Prostate gland (tissue), 2 donors: ENCODE results near the gene DNAJB8. TPM values are rescaled to one million over a fixed set of nuclear protein-coding genes. Genes with fewer than 3 reads are reported as not detected.

Source experiments
- DNase-seq: peaks from one replicate; pipeline ENCODE4 v3.0.0-alpha.2; 2019; ENCODE audit warnings: low spot score
- H3K27ac ChIP-seq, 2 donors: fragments of 200-600 bp; sonication (generic); 2 replicates each; pipeline ENCODE4 v1.5.1; 2017 to 2019
- H3K27me3 ChIP-seq: fragments of 200-600 bp; sonication (generic); replicated peaks from 2 replicates; pipeline ENCODE4 v1.5.1; 2019; ENCODE audit not compliant: insufficient read depth
- H3K36me3 ChIP-seq, 2 donors: fragments of 200-600 bp; sonication (generic); 1 replicate in 1 of 2; 2 replicates in 1 of 2; pipeline versions ENCODE4 v1.5.1 to v1.8.1; 2017 to 2019
- H3K4me1 ChIP-seq: fragments of 200-600 bp; sonication (generic); replicated peaks from 2 replicates; pipeline ENCODE4 v1.5.1; 2019
- H3K4me3 ChIP-seq, 2 donors: fragments of 200-600 bp; sonication (generic); 2 replicates each; pipeline ENCODE4 v1.5.1; 2017 to 2019
- H3K9me3 ChIP-seq: fragments of 200-600 bp; sonication (generic); 2 replicates; pipeline ENCODE4 v1.5.1; 2017
- POLR2A ChIP-seq: fragments of 450-650 bp; IDR thresholded peaks from one replicate; pipeline ENCODE4 v1.6.1; 2016; ENCODE audit warnings: antibody characterized with exemption, mild to moderate bottlenecking
- POLR2AphosphoS5 ChIP-seq: sonication (generic); formaldehyde crosslinking; IDR thresholded peaks from one replicate; pipeline ENCODE4 v1.6.1; 2017; ENCODE audit warnings: antibody characterized with exemption
- WGBS: methylation state at CpG from one replicate; pipeline ENCODE4 v1.1.5; 2018; 5-methylcytosine and 5-hydroxymethylcytosine counted together
- intact Hi-C: fragments of 100-400 bp; cut with DNase I; formaldehyde crosslinking; loops from one replicate; pipeline ENCODE4 v1.14.2; 2022
- total RNA-seq, 2 donors: library from RNA; depleted of rRNA; stranded (reverse); fragments of >200 nt; gene quantifications; one replicate each; pipeline ENCODE4 v1.1.0, GENCODE V29; 2016
- TF ChIP-seq, protein P1 (sequence below), 4 experiments: fragments of 200-600 bp in 2 of 4; fragments of 450-650 bp in 2 of 4; sonication (generic) in 2 of 4; IDR thresholded peaks; 1 replicate in 3 of 4; 2 replicates in 1 of 4; pipeline ENCODE4 v1.5.1; 2016 to 2019; ENCODE audit warnings: antibody characterized with exemption in 4 of 4, mild to moderate bottlenecking in 2 of 4, moderate library complexity in 2 of 4

Gene DNAJB8
- total RNA-seq, 2 donors from 2014 or later, result 3.2 TPM; not detected in 1

DNA sequence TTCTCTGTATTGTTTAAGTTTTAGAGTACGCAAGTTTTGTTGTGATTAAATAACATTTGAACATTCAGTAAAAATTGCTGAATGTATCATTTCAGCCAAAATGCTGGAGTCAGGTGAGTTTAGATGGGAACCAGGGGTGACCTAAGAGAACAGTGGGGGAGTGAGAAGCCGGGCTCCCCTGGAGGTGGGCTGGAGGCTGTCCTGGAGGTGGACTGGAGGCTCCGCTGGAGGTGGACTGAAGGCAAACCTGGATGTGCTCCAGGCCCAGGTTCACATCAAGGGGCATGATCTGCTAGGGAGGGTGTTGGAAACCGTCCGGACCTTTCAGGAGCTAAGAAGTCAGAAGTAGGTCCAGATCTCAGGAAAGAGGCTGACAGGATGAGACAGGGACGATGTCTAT lies 23.7 kb downstream of the DNAJB8 start:
- Histone ChIP-seq H3K4me3 (no peak overlapping the region), H3K27ac (no peak overlapping the region), H3K9me3 (no peaks in the 10 kb centered on the region), H3K4me1 (no peaks in the 10 kb centered on the region), H3K36me3 (no peaks in the 10 kb centered on the region), H3K27me3 (no peaks in the 10 kb centered on the region)
- TF ChIP-seq POLR2A (no peak), POLR2AphosphoS5 (no peak)
- TF ChIP-seq, protein P1, sequence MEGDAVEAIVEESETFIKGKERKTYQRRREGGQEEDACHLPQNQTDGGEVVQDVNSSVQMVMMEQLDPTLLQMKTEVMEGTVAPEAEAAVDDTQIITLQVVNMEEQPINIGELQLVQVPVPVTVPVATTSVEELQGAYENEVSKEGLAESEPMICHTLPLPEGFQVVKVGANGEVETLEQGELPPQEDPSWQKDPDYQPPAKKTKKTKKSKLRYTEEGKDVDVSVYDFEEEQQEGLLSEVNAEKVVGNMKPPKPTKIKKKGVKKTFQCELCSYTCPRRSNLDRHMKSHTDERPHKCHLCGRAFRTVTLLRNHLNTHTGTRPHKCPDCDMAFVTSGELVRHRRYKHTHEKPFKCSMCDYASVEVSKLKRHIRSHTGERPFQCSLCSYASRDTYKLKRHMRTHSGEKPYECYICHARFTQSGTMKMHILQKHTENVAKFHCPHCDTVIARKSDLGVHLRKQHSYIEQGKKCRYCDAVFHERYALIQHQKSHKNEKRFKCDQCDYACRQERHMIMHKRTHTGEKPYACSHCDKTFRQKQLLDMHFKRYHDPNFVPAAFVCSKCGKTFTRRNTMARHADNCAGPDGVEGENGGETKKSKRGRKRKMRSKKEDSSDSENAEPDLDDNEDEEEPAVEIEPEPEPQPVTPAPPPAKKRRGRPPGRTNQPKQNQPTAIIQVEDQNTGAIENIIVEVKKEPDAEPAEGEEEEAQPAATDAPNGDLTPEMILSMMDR (IDR thresholded peaks at IDR 0.05), result no peak
- intact Hi-C loops, result no loop called here
- 90% methylated on average over 6 of the region's 6 CpGs for WGBS
- DNase-seq, result no peak

DNA sequence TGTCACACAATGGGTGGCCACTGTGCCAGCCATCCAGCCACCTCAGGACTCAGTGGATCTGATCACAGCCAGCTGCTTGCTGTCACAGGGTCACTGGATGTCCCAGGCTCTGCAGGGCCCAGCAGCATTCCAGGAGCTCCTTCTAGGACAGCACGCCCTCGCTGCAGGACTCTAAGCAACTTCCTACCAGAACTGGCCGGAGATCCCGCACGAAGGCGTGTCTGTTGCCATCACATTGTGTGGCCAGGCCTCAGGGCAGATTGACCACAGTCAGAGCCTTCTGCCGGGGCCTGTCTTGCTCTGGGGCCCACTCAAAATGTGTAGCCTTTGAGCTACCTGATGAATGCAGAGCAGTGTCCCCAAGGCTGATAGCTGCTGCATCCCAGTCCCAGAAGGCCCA lies 24.6 kb downstream of the DNAJB8 start:
- Histone ChIP-seq H3K4me3 (no peak overlapping the region), H3K27ac (no peak overlapping the region), H3K36me3 (no peaks in the 10 kb centered on the region), H3K4me1 (no peaks in the 10 kb centered on the region), H3K27me3 (no peaks in the 10 kb centered on the region), H3K9me3 (no peaks in the 10 kb centered on the region)
- 94% methylated on average over 7 of the region's 7 CpGs for WGBS
- intact Hi-C loops, result no loop called here
- no peak for TF ChIP-seq POLR2A
- TF ChIP-seq POLR2AphosphoS5, result no peak
- TF ChIP-seq, protein P1 (IDR thresholded peaks at IDR 0.05), result no peak
- DNase-seq, result no peak

DNA sequence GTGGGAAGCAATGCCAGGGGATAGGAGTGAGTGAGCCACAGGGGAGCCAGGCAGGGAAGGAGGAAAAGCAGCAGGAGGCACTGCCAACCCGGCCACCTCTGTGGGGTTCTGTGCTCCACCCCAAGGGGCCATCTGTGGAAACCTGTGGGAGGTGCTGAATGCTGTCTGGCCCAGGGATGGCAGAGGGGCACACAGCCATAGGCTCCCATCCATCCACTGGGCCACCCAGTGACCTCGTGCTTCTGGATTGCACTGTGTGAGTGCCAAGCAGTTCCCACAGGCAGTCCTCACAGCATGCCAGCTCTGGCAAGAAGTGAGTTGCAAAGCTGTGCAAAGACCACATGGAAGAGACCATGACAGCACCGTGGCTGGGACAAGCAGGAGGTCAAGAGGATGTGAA lies 27.5 kb downstream of the DNAJB8 start:
- TF ChIP-seq POLR2A (no peak), POLR2AphosphoS5 (no peak)
- TF ChIP-seq, protein P1 (IDR thresholded peaks at IDR 0.05), result no peak
- no peak overlapping the region for H3K4me3 ChIP-seq
- no peaks in the 10 kb centered on the region for H3K9me3 ChIP-seq
- H3K27ac ChIP-seq, result no peak overlapping the region
- H3K4me1 ChIP-seq, result peaks cover 4% of the 10 kb centered on the region
- WGBS, result 51% methylated on average over 3 of the region's 3 CpGs
- H3K36me3 ChIP-seq, result no peaks in the 10 kb centered on the region
- no peak for DNase-seq
- intact Hi-C loops, result no loop called here
- no peaks in the 10 kb centered on the region for H3K27me3 ChIP-seq

DNA sequence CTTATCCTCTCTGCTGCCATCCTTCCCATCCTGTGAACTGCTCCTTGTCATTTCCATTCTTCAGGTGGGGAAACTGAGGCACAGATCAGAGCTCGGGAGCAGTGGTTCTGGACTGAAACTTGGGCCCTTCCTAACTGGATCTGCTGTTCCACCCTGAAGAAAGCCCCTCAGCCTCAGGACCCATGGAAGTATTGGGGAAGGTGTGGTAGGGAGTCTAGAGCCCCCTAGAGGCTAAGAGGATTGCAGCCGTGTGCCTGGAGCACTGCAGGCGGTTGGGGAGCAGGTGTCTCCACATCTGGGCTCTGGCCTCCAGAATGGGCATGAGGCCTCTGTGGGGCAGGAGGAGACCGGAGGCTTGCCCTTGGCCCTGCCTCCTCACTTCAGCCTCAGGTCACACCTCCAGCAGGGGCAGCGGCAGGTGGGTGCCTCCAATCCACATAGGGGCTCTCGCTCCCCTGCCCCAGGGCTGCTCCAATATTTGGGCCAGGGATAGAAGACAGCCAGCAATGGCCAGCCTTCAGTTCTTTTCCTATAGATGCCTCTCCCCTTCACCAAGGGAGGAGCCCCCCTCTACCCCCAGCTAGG lies 28.1 kb downstream of the DNAJB8 start:
- no peaks in the 10 kb centered on the region for H3K9me3 ChIP-seq
- intact Hi-C loops, result no loop called here
- 84% methylated on average over 6 of the region's 6 CpGs for WGBS
- H3K27ac ChIP-seq, result no peak overlapping the region
- H3K27me3 ChIP-seq, result no peaks in the 10 kb centered on the region
- DNase-seq, result no peak
- no peak overlapping the region for H3K4me3 ChIP-seq
- no peaks in the 10 kb centered on the region for H3K36me3 ChIP-seq
- H3K4me1 ChIP-seq, result peaks cover 4% of the 10 kb centered on the region
- TF ChIP-seq POLR2A, result no peak
- TF ChIP-seq POLR2AphosphoS5, result no peak
- TF ChIP-seq, protein P1 (IDR thresholded peaks at IDR 0.05), result no peak

DNA sequence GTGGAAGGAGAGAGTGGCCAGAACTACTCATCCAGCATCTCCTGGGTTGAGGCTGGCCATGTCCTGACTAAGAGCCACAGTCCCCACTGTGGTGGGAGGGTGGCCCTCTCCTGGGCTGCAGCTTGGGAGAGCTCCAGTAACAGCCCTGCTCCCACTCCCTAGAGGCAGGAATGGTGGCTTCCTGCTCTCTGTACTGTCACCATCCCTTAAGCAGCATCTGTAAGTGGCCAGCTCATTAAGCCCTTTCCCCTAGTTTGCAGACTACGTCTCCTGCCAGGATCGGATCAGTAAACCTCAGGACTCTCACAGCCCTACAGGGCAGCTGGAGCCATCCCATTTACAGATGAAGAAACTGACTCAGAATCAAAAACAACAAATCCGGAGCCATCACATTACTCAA lies 30.5 kb downstream of the DNAJB8 start:
- 90% methylated on average over 3 of the region's 3 CpGs for WGBS
- H3K27ac ChIP-seq, result no peak overlapping the region

More for the DNA sequence above, 30.5 kb downstream of the DNAJB8 start:
- peaks cover 4% of the 10 kb centered on the region for H3K4me1 ChIP-seq
- no peak for DNase-seq
- TF ChIP-seq POLR2AphosphoS5 (no peak), POLR2A (no peak)
- TF ChIP-seq, protein P1 (IDR thresholded peaks at IDR 0.05), result no peak
- H3K36me3 ChIP-seq, result no peaks in the 10 kb centered on the region
- H3K4me3 ChIP-seq, result no peak overlapping the region
- no peaks in the 10 kb centered on the region for H3K9me3 ChIP-seq
- intact Hi-C loops, result no loop called here
- H3K27me3 ChIP-seq, result no peaks in the 10 kb centered on the region
